Tongue (tissue), 2 donors: ENCODE results near the gene SHISA9. TPM values are rescaled to one million over a fixed set of nuclear protein-coding genes. Genes with fewer than 3 reads are reported as not detected.

Experiments
- DNase-seq: peaks from one replicate; pipeline ENCODE4 v3.0.0-alpha.2; 2015
- total RNA-seq: library from RNA; depleted of rRNA; stranded (reverse); fragments of >200 nt; gene quantifications from one replicate; pipeline ENCODE4 v1.2.3, GENCODE V29; 2014

SHISA9 gene
- total RNA-seq, 1 donor from 2014 or later = 2.6 TPM

GRCh38 chr16:13270602-13271001, 369.2 kb downstream of the SHISA9 start:
- DNase-seq = no peak

- DNase-seq = no peak
Measured at GRCh38 chr16:13289515-13289914, 388.1 kb downstream of the SHISA9 start.

Other genes starting within 250 kb of the SHISA9 start
- 9.3 TPM for gene CPPED1, start 97.7 kb upstream of the SHISA9 start, total RNA-seq